Left hindlimb (tissue), 1 donor: ENCODE results near the gene HOXC13.
A peak's percentile ranks its signal among the peaks of the same experiment; 100 is the strongest.

Experiments
- DNase-seq: peaks from one replicate; pipeline ENCODE4 v3.0.0-alpha.2; 2018

HOXC13 gene

DNA sequence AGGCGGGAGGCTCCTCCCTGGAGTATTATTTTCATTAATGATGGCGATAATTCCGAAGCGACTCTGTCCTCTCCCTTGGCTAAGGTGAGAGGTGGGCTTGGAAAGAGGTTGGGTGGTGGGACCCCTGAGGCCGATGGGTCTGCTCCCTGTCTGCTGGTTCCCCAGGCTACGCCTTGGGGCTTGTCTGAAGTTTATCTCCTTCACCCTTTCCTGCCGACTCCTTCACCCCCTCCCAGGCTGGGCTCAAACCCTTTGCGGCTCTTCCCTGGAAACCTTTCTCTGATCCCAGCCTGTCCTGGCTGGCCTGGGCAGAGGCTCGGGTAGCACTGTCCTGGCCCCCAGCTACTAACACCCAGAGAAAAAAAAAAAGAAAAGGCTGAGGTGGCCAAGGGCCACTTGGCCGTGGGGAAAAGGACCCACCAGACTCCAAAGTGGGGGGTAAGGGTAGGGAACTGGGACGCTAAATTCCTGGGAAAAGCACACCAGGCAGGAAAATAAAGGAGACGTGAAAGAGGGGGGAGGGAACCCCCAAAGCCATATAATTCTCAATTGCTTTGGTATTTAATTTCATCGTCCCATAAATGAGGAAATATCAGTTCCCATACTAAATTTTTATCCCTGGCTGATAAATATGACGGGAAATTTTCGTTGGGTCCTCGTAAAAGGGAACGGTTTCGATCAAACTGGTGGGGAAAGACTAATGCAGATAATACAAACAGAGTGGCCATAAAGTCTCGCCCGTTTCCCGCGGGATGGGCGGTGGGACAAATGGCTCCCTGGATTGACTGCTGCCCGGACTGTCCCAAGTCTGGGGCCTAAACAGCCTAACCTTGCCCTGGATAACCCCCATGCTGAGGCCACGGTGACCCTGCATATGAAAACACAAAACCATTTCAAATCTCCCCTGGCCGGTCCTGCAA lies 44.3 kb downstream of the HOXC13 start:
- peak; percentile 50 for DNase-seq

GRCh38 chr12:53983568-53983949 lies 44.9 kb downstream of the HOXC13 start:
- no peak for DNase-seq

DNA sequence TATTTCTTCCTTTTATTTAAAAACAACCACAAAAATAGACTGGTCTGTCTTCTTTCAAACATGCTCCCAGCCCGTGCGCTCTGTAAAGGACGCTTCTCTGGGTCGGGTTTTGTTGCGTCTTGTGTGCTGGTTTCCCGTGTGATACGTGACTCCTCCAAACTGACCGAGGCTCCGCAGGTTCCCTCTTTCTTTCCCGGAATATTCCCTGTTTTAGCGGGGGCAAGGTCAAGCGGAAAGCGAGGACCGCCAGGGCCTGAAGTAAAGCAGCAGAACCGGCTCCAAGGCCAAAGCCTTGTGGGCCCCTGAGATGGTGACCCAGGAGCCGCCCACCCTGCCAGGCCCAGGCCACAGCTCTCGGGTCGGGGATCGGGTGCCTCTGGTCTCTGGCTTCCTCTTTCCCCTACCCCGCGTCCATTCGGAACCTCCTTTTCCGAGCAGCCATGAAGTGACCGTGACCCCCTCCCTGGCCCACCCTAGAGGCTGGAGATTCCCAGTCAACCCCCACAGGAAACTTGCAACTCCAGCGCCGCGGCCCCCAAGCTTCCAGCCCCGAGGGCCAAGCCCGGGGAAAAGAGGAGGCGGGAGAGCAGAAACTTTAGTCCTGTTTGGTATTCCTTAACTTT lies 45.4 kb downstream of the HOXC13 start:
- no peak for DNase-seq

GRCh38 chr12:53984901-53985691 lies 46.5 kb downstream of the HOXC13 start, which contains the start of gene HOXC10:
Gene HOXC10, plus strand, starts transcription at chr12:53985146. Its CDS starts 114 bp downstream, at chr12:53985260.
- peak; percentile 98 for DNase-seq

DNA sequence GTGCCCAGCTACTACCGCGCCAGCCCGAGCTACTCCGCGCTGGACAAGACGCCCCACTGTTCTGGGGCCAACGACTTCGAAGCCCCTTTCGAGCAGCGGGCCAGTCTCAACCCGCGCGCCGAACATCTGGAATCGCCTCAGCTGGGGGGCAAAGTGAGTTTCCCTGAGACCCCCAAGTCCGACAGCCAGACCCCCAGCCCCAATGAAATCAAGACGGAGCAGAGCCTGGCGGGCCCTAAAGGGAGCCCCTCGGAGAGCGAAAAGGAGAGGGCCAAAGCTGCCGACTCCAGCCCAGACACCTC lies 47.0 kb downstream of the HOXC13 start:
- no peak for DNase-seq

DNA sequence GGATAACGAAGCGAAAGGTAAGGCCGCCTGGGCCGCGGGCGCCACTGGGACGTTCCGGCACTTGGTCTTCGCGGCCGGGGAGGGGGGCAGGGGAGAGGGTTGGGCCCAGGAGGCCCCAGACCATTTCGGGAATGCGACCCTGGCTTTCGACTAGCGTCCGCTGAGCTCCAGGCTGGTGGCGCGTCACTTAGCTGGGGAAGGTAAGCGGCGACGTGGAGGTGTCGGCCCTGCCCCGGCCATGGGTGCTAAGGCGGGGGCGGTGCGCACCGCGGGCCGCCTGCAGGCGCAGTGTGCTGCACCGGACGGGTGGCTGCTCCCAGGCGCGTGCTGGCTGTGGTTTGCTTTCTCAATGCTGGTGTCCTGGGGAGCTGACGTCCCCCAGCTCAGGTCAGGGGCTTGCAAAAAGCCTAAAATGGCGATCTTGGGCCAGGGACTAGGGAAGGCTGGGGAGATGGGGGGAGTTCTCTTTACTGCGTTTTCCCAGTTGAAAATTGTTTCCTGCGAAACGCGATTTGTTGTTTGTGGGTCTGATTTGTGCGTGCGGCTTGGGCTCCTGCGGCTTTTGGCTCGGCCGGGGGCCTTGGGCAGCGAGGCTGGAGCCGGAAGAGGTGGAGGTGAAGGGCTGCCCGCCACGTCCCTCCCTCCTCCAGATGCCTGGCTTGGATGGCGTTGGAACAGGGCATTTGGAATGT lies 47.5 kb downstream of the HOXC13 start:
- no peak for DNase-seq

- no peak for DNase-seq
Measured at GRCh38 chr12:53986686-53987483, 48.3 kb downstream of the HOXC13 start.

- no peak for DNase-seq
Measured at GRCh38 chr12:53987787-53988230, 49.2 kb downstream of the HOXC13 start.

GRCh38 chr12:53988541-53989226 lies 50.1 kb downstream of the HOXC13 start:
- DNase-seq, result peak; percentile 40

GRCh38 chr12:53989227-53990113 lies 50.8 kb downstream of the HOXC13 start:
- peak; percentile 70 for DNase-seq

DNA sequence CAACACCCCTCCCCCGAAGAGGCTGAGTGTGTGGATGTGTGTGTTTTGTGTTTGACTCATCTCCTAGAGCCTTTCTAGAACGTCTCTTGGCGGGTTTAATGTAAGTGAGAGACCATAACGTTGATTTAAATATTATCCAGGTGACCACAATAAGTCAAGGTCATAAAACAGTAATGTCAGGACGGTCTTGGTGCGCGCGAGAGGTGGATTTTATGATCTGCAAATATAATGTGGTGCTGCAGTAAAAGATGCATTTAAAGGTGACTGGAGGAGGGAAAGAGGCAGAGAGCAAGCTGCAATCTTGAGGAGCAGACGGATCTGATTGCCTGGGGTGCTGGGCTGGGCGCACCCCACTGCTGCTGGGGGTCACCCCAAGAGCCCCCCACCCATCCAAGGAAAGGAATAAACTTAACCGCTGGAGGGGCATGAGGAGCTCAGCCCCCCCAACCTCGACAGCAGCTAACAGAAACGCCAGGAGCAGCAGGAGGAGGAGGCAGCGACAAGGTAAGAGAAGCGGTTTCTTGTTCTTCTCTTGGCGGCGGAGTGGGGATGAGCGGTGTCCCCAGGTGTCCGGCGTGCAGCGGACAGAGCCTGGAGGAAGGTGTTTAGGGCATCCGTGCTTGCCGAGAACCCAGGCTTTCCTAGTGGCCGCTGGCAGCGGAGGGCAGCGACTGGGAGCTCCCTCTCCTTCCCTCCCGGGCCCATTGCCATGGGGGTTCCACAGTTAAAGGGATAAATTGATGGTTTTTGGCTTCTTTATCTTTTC lies 51.9 kb downstream of the HOXC13 start:
- DNase-seq, result no peak

DNA sequence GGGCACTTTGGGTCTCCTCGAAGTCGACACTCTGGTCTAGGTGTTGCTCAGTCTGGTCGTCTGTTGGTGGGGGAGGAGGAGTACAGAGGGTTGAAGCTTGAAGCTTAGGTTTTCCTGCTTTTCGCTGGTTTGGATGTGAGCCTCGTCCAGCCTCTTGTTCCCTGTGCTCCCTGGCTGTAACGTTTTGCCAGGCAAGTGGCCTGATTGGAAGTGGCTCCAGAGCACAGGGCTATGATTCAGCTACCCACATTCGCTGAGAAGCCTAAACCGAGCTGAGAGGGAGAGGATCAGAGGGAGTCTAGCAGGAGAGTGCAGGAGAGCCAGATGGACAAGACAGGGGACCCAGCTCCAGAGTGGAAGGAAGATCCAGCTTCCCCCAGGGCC lies 52.4 kb downstream of the HOXC13 start:
- DNase-seq, result no peak

GRCh38 chr12:53992377-53992889 lies 53.8 kb downstream of the HOXC13 start:
- no peak for DNase-seq

- DNase-seq, result no peak
Measured at GRCh38 chr12:53993162-53994008, 54.8 kb downstream of the HOXC13 start.

- no peak for DNase-seq
Measured at GRCh38 chr12:53994009-53994263, 55.3 kb downstream of the HOXC13 start.

GRCh38 chr12:53994264-53995001 lies 55.8 kb downstream of the HOXC13 start:
- DNase-seq, result no peak

GRCh38 chr12:53995002-53995377 lies 56.4 kb downstream of the HOXC13 start:
- no peak for DNase-seq
